Body of pancreas (tissue), 4 donors: ENCODE data around the gene OR2AJ1. TPM values are rescaled to one million over a fixed set of nuclear protein-coding genes. Genes with fewer than 3 reads are reported as not detected.

Experiments used
- ATAC-seq: fragments of 150-250 bp; one replicate; pipeline ENCODE4 v1.9.1; 2016
- DNase-seq, 4 donors: peaks; one replicate each; pipeline ENCODE4 v3.0.0-alpha.2; 2019
- H3K27ac ChIP-seq, 4 donors: fragments of 200-600 bp; sonication (generic); 1 replicate in 3 of 4; 2 replicates in 1 of 4; pipeline versions ENCODE4 v1.5.1 to v1.6.1; 2016 to 2019; ENCODE audit warnings: mild to moderate bottlenecking in 1 of 4, mixed read lengths in 1 of 4, moderate library complexity in 1 of 4
- H3K27me3 ChIP-seq, 2 donors: fragments of 200-600 bp; sonication (generic); one replicate each; pipeline ENCODE4 v1.6.0; 2016; ENCODE audit warnings: mild to moderate bottlenecking in 1 of 2
- H3K36me3 ChIP-seq, 2 donors: fragments of 200-600 bp; sonication (generic); replicated peaks in 1 of 2; 2 replicates each; pipeline ENCODE4 v1.5.1; 2016; ENCODE audit warnings: low read depth in 2 of 2; ENCODE audit not compliant: insufficient read depth in 1 of 2
- H3K4me1 ChIP-seq: fragments of 200-600 bp; sonication (generic); one replicate; pipeline ENCODE4 v1.6.0; 2016
- H3K4me3 ChIP-seq, 2 donors: fragments of 200-600 bp; sonication (generic); 1 replicate in 1 of 2; 2 replicates in 1 of 2; pipeline ENCODE4 v1.5.1; 2016 to 2019
- H3K9me3 ChIP-seq, 3 donors: fragments of 200-600 bp; sonication (generic); 1 replicate in 2 of 3; 2 replicates in 1 of 3; pipeline ENCODE4 v1.5.1; 2016
- CTCF ChIP-seq, 7 experiments: fragments of 450-650 bp in 4 of 7; fragments of 200-600 bp in 3 of 7; sonication (generic) in 3 of 7; IDR thresholded peaks; one replicate each; pipeline ENCODE4 v1.5.1; 2016 to 2019; ENCODE audit warnings: antibody characterized with exemption in 7 of 7
- POLR2A ChIP-seq, 3 donors: fragments of 450-650 bp; IDR thresholded peaks; one replicate each; pipeline ENCODE4 v1.6.1; 2016; ENCODE audit warnings: antibody characterized with exemption in 3 of 3, mild to moderate bottlenecking in 2 of 3
- WGBS, 2 donors: methylation state at CpG; one replicate each; pipeline ENCODE4 v1.1.5; 2017; 5-methylcytosine and 5-hydroxymethylcytosine counted together
- intact Hi-C: fragments of 100-400 bp; cut with DNase I; formaldehyde crosslinking; loops from one replicate; pipeline ENCODE4 v1.15.1; 2023
- total RNA-seq, 2 donors: library from RNA; depleted of rRNA; stranded (reverse); fragments of >200 nt; gene quantifications; one replicate each; pipeline ENCODE4 v1.1.0, GENCODE V29; 2016

Gene OR2AJ1
- total RNA-seq: not detected

- H3K27me3 ChIP-seq: no peaks in the 10 kb centered on the region
- H3K9me3 ChIP-seq: no peaks in the 10 kb centered on the region
- no peak for ATAC-seq
- 71 to 76% methylated on average over 9 of the region's 9 CpGs for WGBS, 2 donors
- H3K4me3 ChIP-seq: no peak within 1 kb of the TSS
- no peak within 1 kb of the TSS for H3K27ac ChIP-seq
- DNase-seq: no peak
- H3K4me1 ChIP-seq: no peaks in the 10 kb centered on the region
- TF ChIP-seq POLR2A (IDR thresholded peaks at IDR 0.05): no peak
- no peak for TF ChIP-seq CTCF (IDR thresholded peaks at IDR 0.05)
- H3K36me3 ChIP-seq: no peaks in the 10 kb centered on the region
- intact Hi-C loops: no loop called here
Observed at GRCh38 chr1:247924868-247925267, at the start of gene OR2AJ1. Gene OR2AJ1, plus strand, starts transcription at chr1:247924889. Its CDS starts 8,880 bp downstream, at chr1:247933769.

DNA sequence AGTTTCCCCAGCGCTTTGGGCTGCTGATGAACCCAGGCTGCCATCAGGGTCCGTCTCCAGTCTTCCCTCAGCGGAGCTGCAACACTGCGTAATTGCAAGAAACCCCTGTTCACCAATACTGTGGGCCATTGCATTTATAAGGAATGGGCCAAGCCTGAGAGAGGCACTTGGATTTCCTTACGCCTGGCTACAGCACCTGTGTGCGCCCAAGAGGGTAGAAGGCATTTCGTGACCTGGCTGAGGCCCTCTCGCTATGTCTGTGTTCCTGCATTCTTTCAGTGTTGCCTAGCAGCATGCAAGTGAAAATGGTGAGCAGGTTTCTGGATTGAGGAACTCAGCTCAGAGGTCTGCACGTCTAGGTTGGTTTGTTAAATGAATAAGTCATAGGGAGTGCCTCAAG is 41.3 kb upstream of the OR2AJ1 start:
- Histone ChIP-seq H3K4me1 (no peaks in the 10 kb centered on the region), H3K4me3 (no peak overlapping the region), H3K27ac (no peak overlapping the region), H3K27me3 (no peaks in the 10 kb centered on the region), H3K36me3 (no peaks in the 10 kb centered on the region), H3K9me3 (no peaks in the 10 kb centered on the region)
- DNase-seq (no peak), ATAC-seq (no peak)
- TF ChIP-seq POLR2A (IDR thresholded peaks at IDR 0.05) (no peak), CTCF (IDR thresholded peaks at IDR 0.05) (no peak)
- 61 to 72% methylated on average over 9 of the region's 9 CpGs for WGBS, 2 donors
- intact Hi-C loops: no loop called here

GRCh38 chr1:247884797-247885413 is 39.8 kb upstream of the OR2AJ1 start:
- H3K4me3 ChIP-seq: no peak overlapping the region
- H3K27ac ChIP-seq: no peak overlapping the region
- H3K27me3 ChIP-seq: no peaks in the 10 kb centered on the region
- H3K4me1 ChIP-seq: no peaks in the 10 kb centered on the region
- intact Hi-C loops: no loop called here
- no peaks in the 10 kb centered on the region for H3K9me3 ChIP-seq
- DNase-seq (no peak), ATAC-seq (no peak)
- TF ChIP-seq CTCF (IDR thresholded peaks at IDR 0.05) (no peak), POLR2A (IDR thresholded peaks at IDR 0.05) (no peak)
- H3K36me3 ChIP-seq: no peaks in the 10 kb centered on the region
- 68 to 73% methylated on average over 10 of the region's 10 CpGs for WGBS, 2 donors

DNA sequence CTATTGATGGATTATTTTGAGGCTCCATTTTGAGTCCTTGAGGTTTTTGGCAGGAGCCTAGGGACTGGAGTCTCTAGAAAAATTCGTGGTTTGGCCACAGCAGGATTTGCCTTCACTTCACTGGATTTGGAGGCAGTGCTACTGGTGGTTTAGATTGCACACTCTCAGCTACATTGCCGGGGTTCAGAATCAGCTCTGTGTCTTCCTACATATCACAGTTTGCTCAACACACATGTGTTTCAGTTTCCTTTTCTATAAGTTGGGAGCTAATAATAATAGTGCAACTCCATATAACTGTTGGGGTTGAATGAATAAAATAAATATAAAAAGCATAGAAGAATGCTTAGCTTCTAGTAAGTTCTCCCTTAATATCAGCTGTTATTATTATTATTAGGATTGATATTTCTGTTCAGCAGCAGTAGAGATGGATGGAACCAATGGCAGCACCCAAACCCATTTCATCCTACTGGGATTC is 29.5 kb upstream of the OR2AJ1 start, which contains the start of gene OR2W3:
OR2W3 (plus strand) TSS at position 425 of the 475 bp plus-strand sequence; CDS start at position 425, 0 bp downstream.
- ATAC-seq (no peak), DNase-seq (no peak)
- Histone ChIP-seq H3K4me1 (no peaks in the 10 kb centered on the region), H3K27me3 (no peaks in the 10 kb centered on the region), H3K4me3 (no peak within 1 kb of the TSS), H3K27ac (no peak within 1 kb of the TSS), H3K9me3 (peaks cover 0 to 7% (median 0%) of the 10 kb centered on the region in 3 donors), H3K36me3 (no peaks in the 10 kb centered on the region)
- TF ChIP-seq CTCF (IDR thresholded peaks at IDR 0.05) (no peak), POLR2A (IDR thresholded peaks at IDR 0.05) (no peak)
- WGBS, 2 donors: 33 to 44% methylated on average over 2 of the region's 2 CpGs
- intact Hi-C loops: no loop called here

- Histone ChIP-seq H3K27ac (no peak overlapping the region), H3K9me3 (peaks cover 0 to 7% (median 0%) of the 10 kb centered on the region in 3 donors), H3K27me3 (no peaks in the 10 kb centered on the region), H3K4me1 (no peaks in the 10 kb centered on the region), H3K36me3 (no peaks in the 10 kb centered on the region), H3K4me3 (no peak overlapping the region)
- DNase-seq (no peak), ATAC-seq (no peak)
- intact Hi-C loops: no loop called here
- 82 to 92% methylated on average over 4 to 14 of the region's 14 CpGs for WGBS, 2 donors
- TF ChIP-seq POLR2A (IDR thresholded peaks at IDR 0.05) (no peak), CTCF (IDR thresholded peaks at IDR 0.05) (no peak)
Observed at GRCh38 chr1:247895976-247896375, 28.7 kb upstream of the OR2AJ1 start.
